Activated naive CD4-positive, alpha-beta T cell treated with anti-CD3 and anti-CD28 coated beads, Interleukin-2, amount 50 U/mL, for 16 hours (primary cell): ENCODE measurements around the gene ELF5.

Experiments used
- DNase-seq: peaks from one replicate; pipeline ENCODE4 v3.0.0-alpha.2; 2020

ELF5 gene

DNA sequence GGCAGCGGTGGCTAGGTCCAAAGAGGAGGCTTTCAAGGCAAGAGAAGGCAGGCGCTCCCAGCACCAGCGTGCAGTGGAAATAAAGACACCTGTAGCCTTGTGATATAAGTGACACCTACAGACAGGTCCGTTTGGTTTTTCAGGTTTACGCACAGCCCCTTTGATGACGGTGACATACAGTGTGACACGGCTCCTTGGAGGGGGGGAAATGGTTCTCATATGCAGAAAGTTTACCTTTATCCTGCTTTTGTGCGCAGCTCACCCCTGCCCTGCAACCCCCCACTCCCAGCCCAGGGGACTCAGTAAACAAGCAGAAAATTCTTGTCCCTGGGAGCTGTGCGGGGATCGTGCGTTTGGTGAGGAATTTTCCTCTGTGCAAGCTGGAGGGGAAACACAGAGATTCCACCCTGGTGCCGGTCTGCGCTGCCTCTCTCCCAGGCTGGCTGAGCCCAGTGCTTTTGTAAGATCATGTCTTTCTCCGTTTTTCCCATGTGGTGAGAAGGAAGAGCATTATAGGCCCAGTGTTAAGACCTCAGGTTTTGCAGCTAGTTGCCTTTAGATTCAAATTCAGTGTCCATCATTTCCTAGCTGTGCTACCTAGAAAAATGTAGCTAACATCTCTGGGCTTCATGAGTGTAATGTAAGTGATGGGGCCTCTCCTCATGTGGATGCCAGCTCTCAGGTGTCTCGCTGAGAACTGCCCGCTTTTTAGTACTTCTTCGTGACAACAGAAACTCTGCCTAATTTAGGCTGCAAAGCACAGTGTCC, at the start of gene ELF5:
TSS of gene ELF5 (minus strand) at position 113 of the 768 bp plus-strand sequence. CDS start 8,045 bp downstream, outside the sequence.
- DNase-seq = no peak

DNA sequence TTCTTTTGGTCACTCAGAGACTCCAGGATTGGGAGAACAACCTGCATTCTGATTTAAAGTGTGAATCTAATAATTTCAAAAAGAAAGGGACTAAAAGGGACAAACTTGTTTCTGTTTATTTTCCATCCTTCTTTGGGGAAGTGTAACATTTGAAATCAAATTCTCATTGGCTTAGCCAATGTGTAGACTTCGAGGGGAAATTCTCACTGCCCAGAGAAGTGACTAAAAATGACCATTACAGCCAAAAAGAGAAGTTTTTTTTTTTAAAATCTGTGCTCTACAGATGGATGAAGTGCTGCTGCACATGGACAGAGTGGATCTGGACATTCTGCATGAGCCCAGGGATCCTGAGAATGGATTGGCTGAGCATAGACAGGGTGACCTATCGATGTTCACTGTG, 49.4 kb upstream of the ELF5 start:
- no peak for DNase-seq

DNA sequence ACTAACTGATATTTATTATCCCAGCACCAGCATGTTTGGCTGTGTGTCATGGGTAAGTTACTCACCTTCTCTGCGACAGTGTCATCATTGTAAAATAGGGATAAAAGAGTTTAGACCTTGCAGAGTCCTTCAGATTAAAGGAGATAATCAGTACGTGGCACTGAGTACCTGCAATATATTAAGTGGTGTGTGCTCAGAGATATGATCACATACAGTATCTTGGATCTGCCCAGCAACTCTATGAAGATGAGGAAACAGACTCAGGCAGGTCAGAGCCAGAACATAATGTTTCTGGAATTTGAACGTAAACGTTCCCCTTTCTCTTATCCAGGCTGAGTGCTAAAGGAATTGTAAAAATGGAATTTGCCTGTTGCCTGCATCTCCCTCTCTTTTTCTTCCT, 46.9 kb upstream of the ELF5 start:
- no peak for DNase-seq

DNA sequence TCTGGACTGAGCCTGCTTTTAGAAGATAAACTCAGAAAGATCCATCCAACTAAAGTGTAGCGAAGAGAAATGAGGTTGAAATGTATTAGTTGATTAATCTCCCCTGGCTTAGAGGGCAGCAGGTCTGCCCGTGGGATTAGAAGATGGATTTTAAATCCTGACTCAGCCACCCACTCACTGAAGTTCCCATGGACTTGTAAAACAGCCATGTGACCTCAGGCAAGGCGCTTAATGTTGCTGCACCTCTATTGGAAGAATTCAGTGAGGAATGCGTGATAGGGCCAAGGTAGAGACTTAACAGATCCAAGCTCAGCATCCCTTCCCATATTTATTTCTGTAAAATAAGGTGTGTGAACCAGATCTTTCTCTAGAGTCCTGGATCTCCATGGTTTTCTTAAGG, 45.1 kb upstream of the ELF5 start:
- no peak for DNase-seq

DNA sequence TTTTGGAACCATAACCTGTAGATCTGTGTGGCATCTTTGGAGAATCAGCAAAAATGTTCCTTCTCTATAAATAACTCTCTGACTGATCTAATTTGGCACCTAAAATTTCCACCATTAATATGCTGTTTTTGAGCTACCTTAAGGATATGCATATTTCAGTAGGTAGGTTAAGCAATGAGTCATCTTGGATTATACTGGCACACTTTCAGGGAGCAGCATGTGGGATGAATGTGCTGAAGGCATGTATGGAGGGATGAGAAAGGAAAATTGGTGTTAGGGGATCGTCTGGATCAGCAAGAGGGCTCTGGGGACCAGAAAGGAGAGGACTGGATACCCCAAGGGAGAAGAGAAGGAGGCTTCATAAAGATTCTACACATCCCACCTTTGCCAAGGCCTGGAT, 44.6 kb upstream of the ELF5 start:
- DNase-seq = no peak

DNA sequence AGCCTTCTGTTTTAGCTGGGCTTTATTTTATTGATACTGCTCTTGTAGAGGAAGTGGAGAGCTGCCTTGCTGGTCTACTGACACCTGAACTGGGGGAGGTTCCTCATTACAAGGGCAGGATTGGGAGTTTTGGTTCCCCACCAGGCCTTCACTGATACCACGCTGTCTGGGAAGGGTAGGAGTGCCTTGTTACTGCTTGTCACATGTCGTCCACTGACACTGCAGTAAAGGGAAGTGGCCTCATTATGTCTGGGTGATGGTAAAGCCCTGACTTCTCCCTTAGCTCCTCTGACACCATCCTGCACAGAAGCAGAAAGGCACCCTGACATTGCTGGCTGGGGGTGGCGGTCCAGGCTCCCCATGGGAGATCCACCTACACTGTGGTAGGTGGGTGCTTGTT, 38.7 kb upstream of the ELF5 start:
- no peak for DNase-seq

DNA sequence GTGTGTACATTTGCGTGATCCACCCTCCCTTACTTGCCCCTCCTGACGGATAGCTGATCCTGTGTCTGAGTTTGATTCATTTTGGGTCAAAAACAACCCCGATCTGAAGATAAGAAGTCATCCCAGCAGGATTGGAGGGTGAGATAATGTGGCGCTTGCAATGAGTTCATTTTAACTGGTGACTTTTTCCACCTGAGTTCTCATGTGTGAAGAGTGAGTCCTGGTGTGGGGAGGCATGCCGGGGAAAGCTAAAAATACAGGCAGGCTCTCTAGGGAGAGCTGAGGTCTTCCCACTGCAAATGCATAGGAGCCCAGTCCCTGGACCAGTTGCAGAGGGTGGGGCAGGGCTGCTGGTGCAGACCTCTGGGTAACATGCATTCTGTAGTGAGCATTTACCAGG, 35.7 kb upstream of the ELF5 start:
- DNase-seq = no peak

DNA sequence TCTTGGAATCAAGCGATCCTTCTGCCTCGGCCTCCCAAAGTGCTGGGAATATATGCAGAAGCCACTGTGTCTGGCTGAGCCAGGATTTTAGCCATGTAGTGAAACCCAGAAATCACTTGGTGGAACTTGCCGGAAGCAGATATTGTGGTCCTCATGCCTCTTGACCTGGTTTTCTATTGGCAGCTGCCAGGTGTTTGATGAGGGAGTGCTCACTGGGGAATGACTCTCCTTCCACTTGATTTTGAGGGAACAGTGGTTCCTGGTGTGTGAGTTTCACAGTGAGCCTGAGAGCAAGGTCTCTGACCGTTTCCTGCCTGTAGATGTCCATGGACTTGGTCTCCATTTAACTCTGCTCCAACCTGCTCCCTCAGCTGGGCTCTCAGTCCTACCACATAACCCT, 34.7 kb upstream of the ELF5 start:
- no peak for DNase-seq

DNA sequence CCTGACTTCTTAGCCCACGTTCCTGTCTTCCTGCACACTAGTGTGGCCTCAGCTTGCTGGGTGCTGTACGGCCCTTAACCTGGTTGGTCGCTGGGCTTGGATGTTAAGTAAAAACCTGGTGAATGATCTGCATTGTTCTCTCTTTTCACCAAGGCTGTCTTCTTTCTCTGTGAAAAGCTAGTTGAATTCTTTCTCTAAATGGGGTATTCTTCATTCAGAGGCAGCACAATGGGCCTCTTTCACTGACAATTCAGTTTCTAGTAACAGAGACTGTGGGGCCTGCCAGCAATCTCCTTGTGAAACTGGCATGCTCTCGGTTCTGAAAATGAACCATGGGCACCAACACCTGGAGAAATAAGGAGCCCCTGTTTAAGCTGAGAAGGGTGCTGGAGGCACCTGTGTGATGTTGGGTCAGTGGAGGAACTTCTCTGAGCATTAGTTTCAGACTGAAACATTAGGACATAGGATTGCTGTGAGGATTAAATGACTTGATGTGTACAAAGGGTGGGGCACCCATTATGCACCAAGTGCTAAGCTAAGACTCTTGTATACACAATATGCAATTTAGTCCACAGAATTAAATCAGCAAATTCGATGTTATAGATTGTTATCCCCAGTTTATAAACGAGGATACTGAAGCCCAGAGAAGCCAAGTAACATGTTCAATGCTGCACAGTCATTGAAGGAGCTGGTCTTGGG, 33.1 kb upstream of the ELF5 start:
- DNase-seq = no peak

DNA sequence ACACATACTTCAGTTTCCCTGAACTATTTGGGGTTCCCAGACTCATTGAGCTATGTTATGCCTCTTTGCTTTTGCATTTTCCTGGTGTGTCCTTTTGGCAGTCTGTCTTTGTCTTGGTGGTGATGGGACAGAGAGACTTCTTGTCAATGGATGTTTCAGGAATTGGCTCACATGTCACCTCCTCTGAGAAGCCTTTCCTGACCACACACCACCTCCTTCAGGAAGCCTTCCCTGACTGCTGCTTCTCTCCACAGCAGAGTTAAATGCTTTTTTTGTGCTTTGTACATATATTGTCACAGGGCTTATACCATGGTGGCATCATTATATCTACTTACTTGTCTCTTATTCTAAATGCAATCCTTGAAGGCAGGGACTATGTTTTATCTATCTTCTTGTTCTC, 28.5 kb upstream of the ELF5 start:
- DNase-seq = no peak

DNA sequence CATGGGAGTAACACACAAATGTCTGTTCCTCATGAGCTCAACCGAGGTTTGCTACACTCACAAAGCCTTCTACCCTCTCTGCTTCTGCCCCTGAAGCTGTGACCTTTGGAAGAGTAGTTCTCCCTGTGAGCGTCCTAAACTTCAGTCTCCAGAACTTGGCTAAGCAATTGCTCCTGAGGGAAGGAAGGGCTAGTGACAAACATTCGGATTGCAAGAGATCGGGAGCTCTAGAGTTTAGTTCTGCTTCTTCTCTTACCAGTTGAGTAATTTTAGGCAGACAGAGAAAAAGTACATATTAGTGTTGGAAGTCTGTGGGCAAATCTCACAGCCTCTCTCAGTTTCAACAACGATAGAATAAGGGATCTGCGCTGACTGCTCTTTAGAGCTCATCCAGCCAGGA, 27.3 kb upstream of the ELF5 start:
- DNase-seq = no peak

DNA sequence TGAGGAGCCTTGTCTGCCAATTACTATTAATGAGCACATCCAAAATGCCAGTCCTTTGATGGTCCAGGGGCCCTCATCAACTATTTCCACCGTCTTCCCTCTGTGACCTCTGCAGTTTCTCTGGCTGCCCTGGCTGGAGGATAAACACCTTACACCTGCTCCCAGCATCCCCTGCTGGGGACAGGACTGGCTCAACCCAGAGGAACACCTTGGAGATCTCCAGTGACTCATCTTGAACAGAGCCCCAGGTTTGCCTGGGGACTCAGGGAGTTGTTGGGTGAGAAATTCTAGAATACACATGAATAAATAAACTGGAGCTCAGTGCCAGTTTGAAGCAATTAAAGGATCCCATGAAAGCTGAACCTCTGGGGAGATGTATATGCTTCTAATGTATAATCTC, 24.0 kb upstream of the ELF5 start:
- no peak for DNase-seq

DNA sequence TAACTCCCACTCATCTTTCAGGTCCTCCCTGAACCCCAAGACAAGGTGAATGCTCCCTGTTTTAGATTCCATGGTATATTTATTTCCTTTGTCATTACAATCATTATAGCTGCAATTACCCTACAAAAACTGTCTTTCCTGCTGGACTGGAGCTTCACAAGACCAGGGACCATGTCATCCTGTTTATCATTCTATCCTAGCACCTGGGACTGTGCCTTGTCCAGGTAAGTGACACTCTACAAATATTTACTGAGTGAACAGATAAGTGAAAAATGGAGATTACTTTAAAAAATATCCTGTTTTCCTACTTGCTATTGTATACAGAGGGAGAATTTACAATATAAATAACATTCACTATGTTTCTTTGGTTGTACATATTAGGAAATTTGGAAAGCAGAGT, 22.5 kb upstream of the ELF5 start:
- no peak for DNase-seq

DNA sequence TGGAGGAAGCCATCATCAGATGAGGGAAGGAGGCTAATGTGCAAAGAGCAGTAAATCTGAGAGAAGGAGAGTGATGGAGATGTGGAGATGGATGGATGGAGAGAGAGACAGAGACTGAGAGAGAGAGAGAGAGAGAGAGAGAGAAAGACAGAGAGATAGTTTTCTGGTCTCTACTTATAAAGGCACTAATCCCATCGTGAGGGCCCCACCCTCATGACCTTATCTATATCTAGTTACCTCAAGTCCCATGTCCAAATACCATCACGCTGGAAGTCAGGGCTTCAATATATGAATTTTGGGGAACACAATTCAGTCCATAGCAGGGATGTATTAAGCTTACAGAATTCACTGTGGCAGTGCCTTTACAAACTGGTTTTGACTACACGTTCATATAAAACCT, 21.2 kb upstream of the ELF5 start:
- DNase-seq = no peak

DNA sequence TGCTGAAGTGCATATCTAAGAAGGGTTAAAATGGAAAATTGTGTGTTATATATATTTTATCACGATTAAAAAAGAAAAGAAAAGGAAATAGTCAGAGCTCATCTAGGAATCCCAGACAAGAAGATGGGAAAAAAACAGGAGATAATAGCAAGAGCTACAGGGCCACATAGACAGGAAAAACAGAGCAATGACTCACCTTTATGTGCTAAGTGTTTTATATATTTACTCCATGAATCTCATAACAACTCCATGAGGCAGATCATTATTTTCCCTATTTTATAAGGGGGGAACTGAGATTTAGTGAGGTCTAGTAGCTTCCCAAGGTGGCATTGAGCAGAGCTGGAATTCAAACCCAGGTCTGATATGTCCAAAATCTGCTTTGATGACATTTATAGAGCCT, 18.1 kb upstream of the ELF5 start:
- DNase-seq = no peak

DNA sequence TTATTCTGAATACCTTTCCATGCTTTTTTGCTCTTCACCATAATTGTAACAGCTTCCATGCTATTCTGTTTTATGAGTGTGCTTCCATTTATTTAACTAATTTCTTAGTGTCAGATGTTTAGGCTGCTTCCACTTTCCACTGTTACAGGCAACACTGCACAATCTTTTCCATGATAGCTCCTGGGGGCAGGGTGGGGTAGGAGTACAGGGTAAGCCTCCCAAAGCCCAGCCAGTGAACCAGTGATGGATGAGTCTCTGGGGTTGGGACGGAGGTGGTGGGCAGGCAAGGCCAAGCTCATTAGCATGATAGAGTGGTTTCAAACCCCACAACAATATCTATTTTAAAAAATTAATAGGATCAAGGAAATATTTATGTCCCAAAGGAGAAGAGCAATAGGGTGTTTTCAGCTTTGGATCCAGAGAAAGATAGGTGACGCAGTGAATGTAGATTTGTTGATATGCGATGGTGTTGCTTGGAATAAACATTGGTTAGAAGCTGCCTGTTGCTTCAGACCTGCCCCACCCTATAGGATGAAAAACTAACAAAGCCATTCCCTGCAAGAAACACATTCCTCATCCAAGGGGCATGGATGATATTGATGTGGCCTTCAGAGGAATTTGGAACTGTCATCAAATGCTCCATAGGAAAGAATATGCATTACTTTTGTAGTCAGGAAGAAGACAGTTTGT, 17.1 kb upstream of the ELF5 start:
- DNase-seq = no peak

DNA sequence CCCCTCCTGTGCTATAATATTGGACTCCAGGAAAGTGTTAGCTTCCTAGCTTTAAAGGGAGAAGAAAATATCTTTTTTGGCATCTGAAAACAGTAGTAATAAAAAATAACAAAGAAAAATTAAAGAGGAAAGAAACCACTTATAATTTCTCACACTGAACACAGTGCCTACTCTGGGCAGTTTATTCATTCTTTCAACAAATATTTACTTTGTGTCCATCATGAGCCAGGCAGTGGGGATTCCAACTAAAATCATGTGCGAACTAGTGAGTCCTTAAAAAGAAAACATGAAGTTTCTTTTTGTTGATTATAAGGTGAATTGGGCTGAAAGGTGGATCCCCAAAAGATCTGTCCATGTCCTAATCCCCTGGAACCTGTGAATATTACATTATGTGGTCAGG, 16.0 kb upstream of the ELF5 start:
- no peak for DNase-seq

DNA sequence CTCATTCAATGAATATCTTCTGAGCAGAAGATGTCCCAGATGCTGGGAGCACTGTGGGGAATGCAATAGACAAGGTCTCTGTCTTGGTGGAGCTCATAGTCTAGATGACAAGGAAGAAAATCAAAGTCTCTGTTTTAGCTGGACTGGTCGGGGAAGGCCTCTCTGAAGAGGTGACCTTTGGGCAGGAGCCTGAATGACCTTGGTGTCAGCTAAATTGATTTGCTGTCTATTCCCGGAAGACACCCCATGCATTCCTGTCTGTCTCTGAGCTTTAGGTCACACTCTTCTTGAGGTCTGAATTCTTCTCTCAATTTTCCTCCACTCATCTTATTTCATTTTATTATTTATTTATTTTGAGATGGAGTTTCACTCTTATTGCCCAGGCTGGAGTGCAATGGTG, 14.5 kb upstream of the ELF5 start:
- no peak for DNase-seq

DNA sequence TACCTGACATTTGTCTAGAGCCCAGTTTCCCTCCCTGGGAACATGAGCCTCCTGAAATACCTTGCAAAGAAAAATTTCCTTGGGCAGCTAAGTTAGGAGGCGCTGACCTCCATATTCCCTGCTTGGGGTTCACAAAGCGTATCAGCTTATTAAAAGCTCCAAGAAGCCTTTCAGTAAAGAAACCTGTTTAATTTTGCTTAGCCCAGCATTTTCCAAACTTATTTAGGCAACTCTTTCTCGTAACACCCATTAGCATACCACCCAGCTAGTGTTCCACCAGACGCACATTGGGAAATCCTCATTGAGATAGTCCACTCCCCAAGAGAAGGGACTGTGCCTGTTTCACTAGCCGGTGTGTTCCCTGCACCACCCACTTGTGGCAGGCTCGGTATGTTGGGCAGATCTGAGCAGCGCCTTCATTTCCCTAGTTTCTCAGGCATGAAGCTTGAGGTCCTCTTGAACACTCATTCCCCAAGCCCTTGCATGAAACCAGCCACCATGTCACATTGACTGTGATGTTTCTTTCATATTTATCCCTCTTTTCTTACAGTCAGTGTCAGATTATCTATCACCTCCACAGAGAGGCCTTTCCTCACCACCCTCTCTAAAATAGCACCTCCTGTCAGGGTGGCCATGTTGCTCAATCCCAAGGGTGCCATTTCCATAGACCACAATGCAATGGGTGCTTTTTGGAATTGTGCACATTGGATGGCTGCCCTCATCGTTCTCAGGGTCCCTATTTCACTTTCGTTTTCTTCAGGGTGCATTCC, 12.5 kb upstream of the ELF5 start:
- DNase-seq = no peak

DNA sequence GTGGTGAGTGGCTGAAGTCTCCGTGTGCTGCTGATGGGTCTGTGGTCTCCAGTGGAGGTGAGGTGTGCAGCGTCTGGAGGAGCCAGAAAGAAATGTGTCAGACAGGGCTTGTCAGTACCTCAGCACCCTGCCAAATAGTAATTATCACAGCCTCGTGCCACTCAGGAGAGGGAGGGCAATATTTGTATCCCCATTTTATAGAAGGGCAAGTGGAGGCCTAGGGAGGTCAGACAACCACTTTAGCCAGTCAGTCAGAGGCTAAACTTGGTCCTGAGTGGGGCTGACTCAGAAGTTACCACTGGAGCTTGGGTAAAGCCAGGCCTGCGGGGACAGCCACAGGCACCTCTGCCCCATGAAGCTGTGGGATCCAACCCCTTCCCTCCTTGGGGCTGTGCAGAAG, 11.5 kb upstream of the ELF5 start:
- DNase-seq = no peak

DNA sequence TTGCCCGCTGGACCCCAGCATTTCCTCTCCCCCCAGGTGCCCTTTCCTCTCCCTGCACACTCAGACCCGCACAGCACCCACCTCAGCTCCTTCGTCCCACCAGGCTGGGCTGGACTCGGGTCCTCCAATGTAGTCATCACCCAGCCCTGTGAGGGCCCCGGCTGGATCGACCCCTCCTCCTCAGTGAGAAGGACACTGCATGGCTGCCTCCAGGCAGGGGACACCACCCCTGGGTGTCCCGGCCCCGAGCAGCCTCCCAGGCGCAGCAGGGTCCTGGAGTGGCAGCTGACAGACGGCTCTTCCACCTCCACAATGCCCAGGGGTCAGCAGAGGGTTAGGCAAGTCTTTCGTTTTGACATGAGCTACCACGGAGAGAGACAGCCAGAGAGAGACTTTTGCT, 11.1 kb upstream of the ELF5 start:
- no peak for DNase-seq

DNA sequence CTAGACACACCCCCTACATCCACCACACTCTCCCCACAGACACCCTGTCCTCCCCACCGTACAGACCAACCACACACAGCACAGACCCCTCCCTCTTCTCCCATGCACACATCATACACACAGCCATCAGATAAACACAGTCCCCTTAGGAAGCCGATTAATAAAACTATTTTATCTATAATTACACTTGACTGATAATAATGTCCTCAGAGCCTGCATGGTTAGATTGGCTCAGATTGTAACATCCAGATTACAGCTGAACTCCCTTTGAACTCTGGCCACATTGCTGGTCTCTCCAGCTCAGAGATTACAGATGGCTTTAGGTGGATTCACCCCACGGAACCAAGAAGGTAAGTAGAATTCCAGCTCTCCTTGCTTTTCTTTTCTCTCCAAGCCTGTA, 9.5 kb upstream of the ELF5 start:
- DNase-seq = no peak

DNA sequence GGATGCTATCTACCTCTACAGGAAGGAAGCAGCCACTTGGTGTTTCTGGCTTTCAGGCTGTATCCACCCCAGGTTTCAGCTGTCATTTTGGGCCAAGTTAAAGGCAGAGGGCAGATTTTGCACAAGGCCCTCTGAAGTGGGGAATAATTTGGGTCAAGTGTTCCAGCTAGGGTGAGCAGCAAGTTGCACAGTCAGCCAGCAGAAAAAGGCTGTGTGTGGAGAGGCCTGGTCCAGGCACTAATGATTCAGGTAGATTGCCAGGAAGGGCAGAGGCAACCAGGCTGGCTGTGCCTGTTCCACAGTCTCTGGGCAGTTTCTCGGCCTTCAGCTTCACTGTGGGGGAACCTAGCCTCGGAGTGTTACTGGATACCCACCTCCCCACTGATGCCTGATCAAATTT, 8.6 kb upstream of the ELF5 start:
- DNase-seq = no peak

DNA sequence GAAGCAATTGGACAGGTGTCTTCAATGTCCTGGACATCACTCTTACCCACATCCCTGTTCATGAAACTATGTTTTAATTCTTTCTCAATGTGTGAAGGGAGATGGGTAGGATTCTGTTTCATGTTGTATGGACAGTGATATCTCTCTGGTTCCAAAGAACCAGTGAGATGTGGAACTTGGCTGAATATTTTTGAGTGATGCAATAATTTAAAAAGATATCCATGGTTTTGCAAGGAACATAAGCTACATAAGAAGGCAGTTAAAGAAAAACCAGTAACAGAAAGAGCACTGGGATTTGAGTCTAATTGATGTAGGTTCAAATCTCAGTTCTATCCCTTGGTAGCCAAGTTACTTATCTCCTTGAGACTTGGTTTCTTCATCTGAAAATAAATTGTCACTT, 7.7 kb upstream of the ELF5 start:
- no peak for DNase-seq
